K562 (cell line): Measurements from ENCODE around the gene METTL8. TPM values are rescaled to one million over a fixed set of nuclear protein-coding genes. Genes with fewer than 3 reads are reported as not detected.

Experiments
- ATAC-seq: fragments of 200-7000 bp; cut with Tn5 transposase; 3 replicates; pipeline ENCODE4 v1.9.1; 2020; ENCODE audit warnings: moderate library complexity
- BruUV-seq: library from RNA; stranded (reverse); fragments of 400-500 nt; replicated peaks from 2 replicates; lab custom pipeline; 2021; lab: Mats Ljungman, UMichigan
- CTCF ChIA-PET: fragments of 300-600 bp; formaldehyde crosslinking; extraction: SDS; loops from one replicate; lab custom pipeline; 2021; ENCODE audit warnings: low intra/inter-chr PET ratio; lab: Yijun Ruan, JAX
- POLR2A ChIA-PET: fragments of 300-600, 350-650 bp; sonication (Branson Sonifier 250); formaldehyde crosslinking; extraction: SDS; loops from one replicate; lab custom pipeline; 2021; ENCODE audit warnings: antibody characterized with exemption, inconsistent platforms; lab: Yijun Ruan, JAX
- DNase-seq, 4 experiments: peaks; one replicate each; pipeline versions ENCODE4 v3.0.0 to v3.0.0-alpha.2; 2011 to 2018; ENCODE audit warnings: low spot score in 3 of 4, mixed read lengths in 3 of 4; ENCODE audit errors: extremely low read depth in 1 of 4
- FAIRE-seq: peaks from 2 replicates; lab custom pipeline; 2011; peaks lifted over from hg19 to GRCh38; lab: Jason Lieb, UNC
- H2AFZ ChIP-seq: 2 replicates; pipeline ENCODE4 v1.6.0; 2011; ENCODE audit warnings: low read depth, low read length, control low read depth, inconsistent platforms
- H3K27ac ChIP-seq: fragments of 200-600 bp; 3 replicates; pipeline ENCODE4 v1.8.0; 2011; ENCODE audit warnings: low read depth, mild to moderate bottlenecking, control low read depth, inconsistent platforms, low read length, moderate library complexity, mixed read lengths; ENCODE audit errors: extremely low read depth
- H3K27me3 ChIP-seq, 2 experiments: fragments of 300-600 bp in 1 of 2; 2 replicates in 1 of 2; 3 replicates in 1 of 2; pipeline versions ENCODE4 v1.6.0 to v1.8.0; 2011; ENCODE audit warnings: inconsistent platforms in 2 of 2, low read length in 2 of 2, mild to moderate bottlenecking in 1 of 2, mixed read lengths in 1 of 2, moderate library complexity in 1 of 2; ENCODE audit not compliant: control insufficient read depth in 2 of 2, insufficient read depth in 2 of 2
- H3K36me3 ChIP-seq: fragments of 300-600 bp; 3 replicates; pipeline ENCODE4 v1.8.0; 2011; ENCODE audit warnings: mild to moderate bottlenecking, low read length, inconsistent platforms; ENCODE audit not compliant: control insufficient read depth, insufficient read depth
- H3K4me1 ChIP-seq, 2 experiments: fragments of 200-600 bp in 1 of 2; replicated peaks in 1 of 2; 2 replicates in 1 of 2; 3 replicates in 1 of 2; pipeline versions ENCODE4 v1.5.1 to v1.8.0; 2011; ENCODE audit warnings: inconsistent platforms in 2 of 2, low read length in 2 of 2, mild to moderate bottlenecking in 1 of 2, mixed read lengths in 1 of 2, moderate library complexity in 1 of 2; ENCODE audit not compliant: control insufficient read depth in 2 of 2, insufficient read depth in 2 of 2
- H3K4me2 ChIP-seq: 2 replicates; pipeline ENCODE4 v1.6.1; 2011; ENCODE audit warnings: low read length, control low read depth, inconsistent platforms, mixed read lengths; ENCODE audit not compliant: insufficient read depth
- H3K4me3 ChIP-seq: fragments of 200-600 bp; sonication (generic), shearing (Covaris generic); 2 replicates; pipeline ENCODE4 v1.5.1; 2016; ENCODE audit warnings: control low read depth, inconsistent platforms
- H3K79me2 ChIP-seq: fragments of 200-600 bp; 3 replicates; pipeline ENCODE4 v1.8.0; 2011; ENCODE audit warnings: low read length, inconsistent platforms; ENCODE audit not compliant: control insufficient read depth, insufficient read depth
- H3K9ac ChIP-seq, 2 experiments: 2 replicates each; pipeline versions ENCODE4 v1.6.0 to v1.6.1; 2011; ENCODE audit warnings: low read depth in 2 of 2, low read length in 2 of 2, control low read depth in 1 of 2, inconsistent platforms in 1 of 2, mild to moderate bottlenecking in 1 of 2, mixed read lengths in 1 of 2; ENCODE audit not compliant: insufficient read depth in 1 of 2
- H3K9me1 ChIP-seq: one replicate; pipeline ENCODE4 v1.6.0; 2011; ENCODE audit warnings: inconsistent platforms, mild to moderate bottlenecking, low read length, moderate library complexity; ENCODE audit not compliant: control insufficient read depth, insufficient read depth
- H3K9me3 ChIP-seq: replicated peaks from 2 replicates; pipeline ENCODE4 v1.5.1; 2011; ENCODE audit warnings: low read depth, low read length, inconsistent platforms; ENCODE audit not compliant: control insufficient read depth, insufficient read depth
- H4K20me1 ChIP-seq: replicated peaks from 2 replicates; pipeline ENCODE4 v1.6.1; 2011; ENCODE audit warnings: low read length, inconsistent platforms, mixed read lengths; ENCODE audit not compliant: control insufficient read depth, insufficient read depth
- ARID1B ChIP-seq: fragments of 450-650 bp; IDR thresholded peaks from 2 replicates; pipeline ENCODE4 v1.6.1; 2016; ENCODE audit warnings: antibody characterized with exemption, mild to moderate bottlenecking, inconsistent platforms
- FOSL1 ChIP-seq: fragments of 200-800 bp; sonication (Bioruptor generic); conservative IDR thresholded peaks from 2 replicates; pipeline ENCODE4 v1.6.1; 2016; ENCODE audit warnings: missing genetic modification characterization, missing compliant biosample characterization
- HEY1 ChIP-seq: fragments of 250-450 bp; sonication (Bioruptor Pico); IDR thresholded peaks from 2 replicates; pipeline ENCODE4 v1.5.0; 2020; ENCODE audit warnings: mild to moderate bottlenecking, moderate library complexity, borderline replicate concordance
- JUND ChIP-seq, 2 experiments: IDR thresholded peaks; 2 replicates in 1 of 2; 3 replicates in 1 of 2; pipeline ENCODE4 v1.6.1; 2011; ENCODE audit warnings: borderline replicate concordance in 2 of 2, low read depth in 2 of 2, low read length in 2 of 2, improper control_type of control experiment in 1 of 2, missing biosample characterization in 1 of 2, missing genetic modification characterization in 1 of 2, missing genetic modification reagents in 1 of 2
- KDM1A ChIP-seq, 2 experiments: fragments of 450-650 bp; IDR thresholded peaks; 2 replicates each; pipeline ENCODE4 v1.6.1; 2016; ENCODE audit warnings: mild to moderate bottlenecking in 2 of 2
- MEIS2 ChIP-seq: fragments of 450-650 bp; IDR thresholded peaks from 2 replicates; pipeline ENCODE4 v1.6.1; 2014; ENCODE audit warnings: mild to moderate bottlenecking; ENCODE audit not compliant: partially characterized antibody
- PCBP1 ChIP-seq: fragments of 200-400 bp; formaldehyde crosslinking; IDR thresholded peaks from 2 replicates; pipeline ENCODE4 v1.6.1; 2018; ENCODE audit warnings: mild to moderate bottlenecking, low read depth, low read length; ENCODE audit not compliant: poor library complexity, severe bottlenecking
- RCOR1 ChIP-seq, 2 experiments: IDR thresholded peaks; 2 replicates each; pipeline ENCODE4 v1.6.1; 2012; ENCODE audit warnings: low read depth in 2 of 2, low read length in 2 of 2, borderline replicate concordance in 1 of 2, improper control_type of control experiment in 1 of 2
- ZNF146 ChIP-seq: IDR thresholded peaks from one replicate; pipeline ENCODE4 v1.6.1; 2018; ENCODE audit warnings: missing compliant biosample characterization; ENCODE audit not compliant: unreplicated experiment
- WGBS: fragments of 100-300 bp; shearing (Covaris generic); methylation state at CpG from one replicate; pipeline ENCODE4 v1.1.6; 2016; ENCODE audit warnings: low coverage, mixed read lengths; ENCODE audit not compliant: insufficient coverage; ENCODE audit errors: missing lambda C conversion rate; 5-methylcytosine and 5-hydroxymethylcytosine counted together
- in situ Hi-C: fragments of 300-500 bp; cut with MboI; formaldehyde crosslinking; loops from 4 replicates; pipeline ENCODE4 v1.15.0; 2018; ENCODE audit warnings: inconsistent platforms, mixed read lengths
- intact Hi-C: fragments of 100-400 bp; cut with micrococcal nuclease; formaldehyde crosslinking; loops from 2 replicates; pipeline ENCODE4 v1.14.2; 2022
- polyA plus RNA-seq, 8 experiments: library from polyadenylated mRNA; depleted of rRNA in 4 of 8; stranded (reverse) in 5 of 8; unstranded in 3 of 8; fragments of >200 nt; fragmentation: Nextera tagmentation in 2 of 8; fragmentation: Illumina TruSeq in 1 of 8; extraction: Ambion mirVana in 2 of 8; extraction: Trizol in 1 of 8; gene quantifications; 2 replicates each; pipeline versions ENCODE4 v1.2.1 to v1.2.3, GENCODE V29; 2011 to 2014; ENCODE audit warnings: inconsistent platforms in 1 of 8, missing spikeins in 1 of 8
- total RNA-seq, 7 experiments: library from RNA; depleted of rRNA in 6 of 7; stranded (reverse); fragments of >200 nt in 6 of 7; fragmentation: Illumina TruSeq in 2 of 7; extraction: Trizol in 2 of 7; gene quantifications; 2 replicates each; pipeline versions ENCODE4 v1.2.1 to v1.2.3, GENCODE V29; 2011 to 2021; ENCODE audit warnings: low replicate concordance in 1 of 7
- TF ChIP-seq, protein P1 (sequence below): sonication (generic); formaldehyde crosslinking; IDR thresholded peaks from 2 replicates; pipeline ENCODE4 v1.8.1; 2023; ENCODE audit warnings: mild to moderate bottlenecking, missing genetic modification reagents, moderate library complexity

METTL8 gene
- total and polyA plus RNA-seq, 9 of the 15 experiments (the other 6 are each of a cell fraction or from before 2014, with no cell fraction given): 12.9 to 52.6 (median 33.7) TPM

DNA sequence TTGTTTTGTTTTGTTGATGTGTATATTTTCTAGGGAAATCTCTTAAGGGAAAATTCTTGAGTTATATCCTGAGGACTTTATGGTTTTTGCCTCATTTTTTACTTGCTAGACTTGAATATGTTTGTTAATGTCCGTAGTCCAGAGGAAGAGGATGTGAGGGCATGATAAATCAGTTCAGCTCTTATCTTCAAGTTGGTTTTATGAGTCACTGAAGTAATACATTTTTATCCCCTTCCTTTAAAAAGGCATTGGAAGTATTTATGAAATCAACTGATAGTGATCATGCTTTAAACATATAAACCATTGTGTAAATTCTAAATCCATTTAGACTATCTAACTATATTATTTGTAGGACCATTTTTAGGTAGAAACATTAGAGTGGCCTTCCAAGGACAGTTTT lies 44.6 kb upstream of the METTL8 start:
- CTCF ChIA-PET: no interaction called here
- Histone ChIP-seq H3K9me3 (no peaks in the 10 kb centered on the region), H3K4me2 (no peak overlapping the region), H3K4me1 (no peaks in the 10 kb centered on the region), H3K27me3 (no peaks in the 10 kb centered on the region), H2AFZ (no peak overlapping the region), H4K20me1 (no peaks in the 10 kb centered on the region), H3K27ac (no peak overlapping the region), H3K36me3 (peaks cover 91% of the 10 kb centered on the region), H3K4me3 (no peak overlapping the region), H3K9me1 (no peaks in the 10 kb centered on the region), H3K9ac (no peak overlapping the region), H3K79me2 (no peaks in the 10 kb centered on the region)
- in situ Hi-C loops (no loop called here), intact Hi-C loops (no loop called here)
- DNase-seq: no peak
- WGBS: 9% methylated on average over 1 of the region's 1 CpG
- FAIRE-seq: peak; percentile 19
- POLR2A ChIA-PET: interaction anchor here (1.0 kb wide), 1 partner anchor 14 kb away, joined by 3 read pairs; no protein-coding TSS in a partner anchor
- TF ChIP-seq ZNF146 (CRISPR knock-in tag) (no peak), FOSL1 (tag) (peak; percentile 84), JUND (IDR thresholded peaks at IDR 0.05; ENCODE audit: borderline replicate concordance, low read depth, low read length) (peak; percentile 54; the same call in 1 of the 2 replicates), JUND (tag; IDR thresholded peaks at IDR 0.05; ENCODE audit: borderline replicate concordance, low read depth, low read length) (no peak; the same call in 2 of the 3 replicates), MEIS2 (peak; percentile 6), KDM1A (IDR thresholded peaks at IDR 0.05) (peak; percentile 32 to 34; a peak in 1 of 4 replicates), HEY1 (CRISPR knock-in tag) (no peak), ARID1B (peak; percentile 27; the same call in 1 of the 2 replicates), PCBP1 (no peak), RCOR1 (IDR thresholded peaks at IDR 0.05; ENCODE audit: borderline replicate concordance in 1 of 2, low read depth in 2 of 2, low read length in 2 of 2) (peak in 1 of 2 experiments; percentile 35; a peak in 1 of 4 replicates)
- TF ChIP-seq, protein P1, sequence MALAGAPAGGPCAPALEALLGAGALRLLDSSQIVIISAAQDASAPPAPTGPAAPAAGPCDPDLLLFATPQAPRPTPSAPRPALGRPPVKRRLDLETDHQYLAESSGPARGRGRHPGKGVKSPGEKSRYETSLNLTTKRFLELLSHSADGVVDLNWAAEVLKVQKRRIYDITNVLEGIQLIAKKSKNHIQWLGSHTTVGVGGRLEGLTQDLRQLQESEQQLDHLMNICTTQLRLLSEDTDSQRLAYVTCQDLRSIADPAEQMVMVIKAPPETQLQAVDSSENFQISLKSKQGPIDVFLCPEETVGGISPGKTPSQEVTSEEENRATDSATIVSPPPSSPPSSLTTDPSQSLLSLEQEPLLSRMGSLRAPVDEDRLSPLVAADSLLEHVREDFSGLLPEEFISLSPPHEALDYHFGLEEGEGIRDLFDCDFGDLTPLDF (CRISPR knock-in tag): no peak
- no peak for ATAC-seq
- BruUV-seq: no TSS peak
